SHP77 treated with DMSO at 0.1 percent for 48 hours (cell line): ENCODE data around the gene NFX1.
"Not testable (repeated sequence)": the region's sequence is repeated elsewhere in the genome, so short reads cannot be mapped to it uniquely, and the experiment has no call there.

Source experiments
- DNase-seq: peaks from one replicate; lab custom pipeline; 2025; lab: John Stamatoyannopoulos, UW

The NFX1 gene

DNA sequence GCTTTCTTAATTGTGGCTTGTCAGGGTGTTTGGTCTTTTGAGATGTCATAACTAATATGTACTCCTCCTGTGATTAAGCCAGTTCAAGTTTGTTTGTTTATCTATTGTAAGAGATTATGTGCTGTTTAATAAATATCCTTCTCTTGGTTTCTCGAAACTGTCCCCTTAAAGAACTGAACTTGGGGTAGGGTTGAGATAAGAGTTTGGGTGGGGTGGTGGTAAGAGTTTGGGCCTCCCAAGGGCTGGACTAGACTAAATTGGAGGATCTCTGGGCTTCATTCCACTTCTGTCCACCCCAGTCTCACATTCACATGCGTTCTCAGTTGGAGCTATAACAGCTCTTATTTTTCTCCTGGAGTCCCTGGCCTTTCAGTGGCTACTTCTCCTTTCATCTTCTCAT, 73.8 kb downstream of the NFX1 start:
- no peak for DNase-seq

DNA sequence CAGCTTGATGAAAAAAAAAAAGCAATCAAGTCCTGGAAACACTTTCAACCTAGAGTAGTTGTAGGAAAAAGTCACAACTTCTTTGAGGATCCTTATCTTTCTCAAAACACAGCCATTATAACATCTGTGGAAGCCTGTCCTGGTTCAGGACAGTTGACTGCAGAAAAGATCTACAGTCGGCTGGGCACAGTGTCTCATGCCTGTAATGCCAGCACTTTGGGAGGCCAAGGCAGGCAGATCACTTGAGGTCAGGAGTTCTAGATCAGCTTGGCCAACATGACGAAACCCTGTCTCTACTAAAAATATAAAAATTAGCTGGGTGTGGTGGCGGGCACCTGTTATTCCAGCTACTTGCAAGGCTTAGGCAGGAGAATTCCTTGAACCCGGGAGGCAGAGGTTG, 74.5 kb downstream of the NFX1 start:
- DNase-seq: not testable (repeated sequence)

DNA sequence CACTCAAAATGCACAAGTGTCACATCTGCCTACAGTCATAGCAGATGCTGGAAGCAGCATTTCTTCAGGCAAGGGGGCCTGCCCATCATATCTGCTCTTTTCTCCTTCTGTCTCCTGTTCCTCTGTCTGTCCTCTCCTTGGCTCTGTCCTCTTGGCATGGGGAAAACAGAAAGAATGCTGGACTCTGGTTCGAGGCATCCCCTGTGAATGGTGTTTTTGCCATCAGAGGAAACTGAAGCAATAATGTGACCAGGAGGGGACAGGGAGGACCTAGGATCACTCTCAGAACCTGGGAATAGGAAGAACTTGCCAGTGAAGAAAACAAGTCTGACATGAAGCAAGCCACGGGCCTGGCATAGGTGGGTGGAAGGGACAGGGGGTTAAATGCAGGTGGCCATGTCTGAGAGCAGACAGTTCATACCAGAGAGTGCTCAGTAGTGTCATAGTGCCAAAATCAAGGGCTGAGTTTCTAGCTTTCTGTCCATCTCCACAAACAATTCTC, 76.7 kb downstream of the NFX1 start:
- no peak for DNase-seq

GRCh38 chr9:33372900-33373299, 82.6 kb downstream of the NFX1 start:
- DNase-seq: no peak

DNA sequence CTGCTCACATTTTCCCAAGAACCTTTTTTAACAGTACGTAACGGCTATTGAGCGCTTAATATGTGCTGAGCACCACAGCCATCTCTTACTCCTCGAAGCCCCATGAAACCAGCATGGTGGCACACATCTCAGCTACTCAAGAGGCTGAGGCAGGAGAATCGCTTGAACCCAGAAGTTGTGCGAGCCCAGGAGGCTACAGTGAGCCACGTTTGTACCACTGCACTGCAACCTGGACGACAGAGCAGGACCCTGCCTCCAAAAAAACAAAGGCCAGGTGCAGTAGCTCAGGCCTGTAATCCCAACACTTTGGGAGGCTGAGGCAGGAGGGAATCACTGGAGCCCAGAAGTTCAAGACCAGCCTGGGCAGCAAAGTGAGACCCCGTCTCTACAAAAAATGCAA, 83.9 kb downstream of the NFX1 start:
- no peak for DNase-seq

- no peak for DNase-seq
These were observed 84.4 kb downstream of the NFX1 start for GRCh38 chr9:33374634-33375237.

GRCh38 chr9:33375238-33375840, 85.0 kb downstream of the NFX1 start:
- DNase-seq: peak; percentile 31

DNA sequence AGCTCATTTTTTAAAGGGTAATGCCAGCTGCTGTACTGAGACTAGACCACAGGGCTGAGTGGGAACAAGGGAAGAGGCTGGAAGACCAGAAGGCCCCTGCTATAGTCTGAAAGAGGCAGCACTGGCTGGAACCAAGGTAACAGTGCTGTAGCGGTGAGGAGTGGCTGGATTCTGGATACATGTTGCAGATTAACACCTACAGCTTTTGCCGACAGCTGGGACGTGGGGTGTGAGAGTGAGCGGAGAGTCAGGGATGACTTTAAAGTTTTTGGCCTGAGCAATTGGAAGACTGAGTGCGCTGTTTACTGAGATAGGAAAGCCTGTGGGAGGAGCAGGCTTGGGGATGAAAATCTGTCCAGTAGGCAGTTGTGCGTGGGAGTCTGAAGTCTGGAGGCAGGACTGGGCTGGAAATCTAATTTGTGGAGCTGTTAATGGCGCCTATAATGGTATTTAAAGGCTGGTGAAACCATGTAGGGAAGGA, 85.6 kb downstream of the NFX1 start:
- no peak for DNase-seq

GRCh38 chr9:33377089-33377715, 86.9 kb downstream of the NFX1 start:
- no peak for DNase-seq

DNA sequence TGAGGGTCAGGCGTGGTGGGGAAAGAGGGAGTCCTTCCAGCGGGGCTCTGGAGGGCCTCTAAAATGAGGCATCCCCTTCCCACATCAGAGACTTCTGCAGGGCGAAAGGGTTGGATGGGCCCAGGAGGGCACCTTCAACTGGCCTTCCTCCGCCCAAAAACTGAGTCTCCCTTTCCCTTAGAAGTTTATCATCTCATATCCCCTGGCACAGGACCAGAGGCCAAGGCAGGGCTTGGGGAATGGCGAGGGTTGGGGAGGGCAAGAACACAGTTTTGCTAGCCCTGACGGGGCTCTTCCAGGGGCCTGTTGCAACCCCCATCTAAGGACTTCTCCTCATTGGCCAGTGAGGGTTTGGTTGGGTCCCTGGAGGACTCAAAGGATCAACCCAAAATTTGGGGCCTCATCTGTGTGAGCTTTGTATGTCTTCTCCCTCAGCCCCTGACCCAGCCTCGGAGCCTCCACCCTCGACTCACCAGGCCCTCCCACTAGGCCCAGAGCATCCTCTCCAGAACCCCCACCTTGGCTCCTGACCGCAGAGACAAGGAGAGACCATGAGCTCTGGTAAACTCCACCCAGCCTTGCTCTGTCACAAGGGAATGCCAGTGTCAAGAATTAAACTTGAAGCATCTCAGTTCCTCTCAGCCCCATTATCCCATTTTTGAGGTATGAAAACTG, 87.9 kb downstream of the NFX1 start:
- DNase-seq: no peak

- no peak for DNase-seq
These were observed 89.5 kb downstream of the NFX1 start for GRCh38 chr9:33379666-33380389.

- no peak for DNase-seq
These were observed 90.2 kb downstream of the NFX1 start for GRCh38 chr9:33380390-33381094.

DNA sequence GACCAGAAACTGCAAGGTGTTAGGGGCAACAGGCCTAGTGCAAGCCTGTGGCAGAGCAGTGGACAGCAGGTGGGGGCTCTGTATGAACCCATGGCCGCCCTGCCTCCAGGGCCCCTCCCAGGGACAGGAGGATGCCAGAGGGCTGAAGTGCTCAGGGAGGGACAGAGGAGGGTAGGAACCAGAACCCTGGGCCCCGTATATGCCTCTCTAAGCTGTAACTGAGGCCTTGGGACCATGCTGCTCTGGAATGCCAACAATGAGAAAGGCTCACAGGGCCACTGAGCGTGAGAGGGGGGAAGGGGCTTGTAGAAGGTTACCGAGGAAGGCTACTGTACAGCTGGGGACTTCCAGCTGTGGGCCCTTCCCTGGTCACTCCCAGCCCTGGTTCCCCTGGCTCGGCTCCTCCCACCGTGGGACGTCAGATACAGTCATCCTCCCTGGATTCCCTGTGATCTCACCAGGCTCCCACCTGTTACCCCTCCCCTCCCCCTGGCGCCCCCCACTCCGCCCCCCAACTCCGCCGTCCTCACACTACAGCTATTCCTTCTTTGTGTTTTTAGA, 91.0 kb downstream of the NFX1 start:
- no peak for DNase-seq

DNA sequence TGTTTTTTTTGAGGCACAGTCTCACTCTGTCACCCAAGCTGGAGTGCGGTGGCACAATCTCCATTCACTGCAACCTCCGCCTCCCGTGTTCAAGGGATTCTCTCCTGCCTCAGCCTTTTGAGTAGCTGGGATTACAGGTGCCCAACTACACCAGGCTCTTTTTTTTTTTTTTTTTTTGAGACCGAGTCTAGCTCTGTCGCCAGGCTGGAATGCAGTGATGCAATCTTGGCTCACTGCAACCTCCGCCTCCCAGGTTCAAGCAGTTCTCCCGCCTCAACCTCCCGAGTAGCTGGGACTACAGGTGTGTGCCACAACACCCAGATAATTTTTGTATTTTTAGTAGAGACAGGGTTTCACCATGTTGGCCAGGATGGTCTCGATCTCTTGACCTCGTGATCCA, 92.1 kb downstream of the NFX1 start:
- DNase-seq: not testable (repeated sequence)

DNA sequence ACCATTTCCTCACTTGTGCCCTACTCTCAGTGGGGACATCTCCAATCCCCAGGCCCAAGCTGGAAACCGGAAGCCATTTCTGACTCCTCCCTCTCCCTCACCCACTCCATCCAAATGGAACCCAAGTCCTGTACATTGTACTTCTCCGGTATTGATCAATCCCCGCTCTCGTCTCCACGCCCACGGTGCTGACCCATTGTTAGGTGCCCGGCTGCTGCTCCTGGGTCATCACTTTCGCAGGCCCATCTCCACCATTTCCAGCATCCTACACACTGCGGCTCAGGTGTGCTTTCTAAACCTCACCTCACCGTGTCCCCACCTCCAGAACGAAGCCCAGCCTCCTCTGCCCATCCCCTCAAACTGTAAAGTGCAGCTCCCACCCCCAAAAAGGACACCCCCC, 93.1 kb downstream of the NFX1 start:
- DNase-seq: not testable (repeated sequence)

DNA sequence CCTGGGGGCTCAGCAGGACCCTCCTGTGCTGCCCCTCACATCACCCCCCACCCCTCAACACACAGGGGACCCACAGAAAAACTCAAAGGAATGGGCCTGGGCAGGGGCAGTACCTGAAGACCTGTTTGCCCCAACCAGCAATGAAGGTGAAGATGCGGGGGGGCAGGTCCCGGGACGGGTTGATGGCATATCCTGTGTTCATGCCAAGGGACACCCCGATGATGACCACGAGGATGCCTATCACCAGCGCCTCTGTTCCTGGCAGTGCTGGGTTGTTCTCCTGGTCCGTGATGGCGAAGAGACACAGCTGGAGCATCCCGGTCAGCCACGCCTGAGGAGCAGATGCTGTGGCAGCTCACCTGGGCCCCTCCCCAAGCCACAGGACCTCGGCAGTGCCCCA, 95.2 kb downstream of the NFX1 start:
- not testable (repeated sequence) for DNase-seq

- not testable (repeated sequence) for DNase-seq
These were observed 95.8 kb downstream of the NFX1 start for GRCh38 chr9:33385979-33386640.

DNA sequence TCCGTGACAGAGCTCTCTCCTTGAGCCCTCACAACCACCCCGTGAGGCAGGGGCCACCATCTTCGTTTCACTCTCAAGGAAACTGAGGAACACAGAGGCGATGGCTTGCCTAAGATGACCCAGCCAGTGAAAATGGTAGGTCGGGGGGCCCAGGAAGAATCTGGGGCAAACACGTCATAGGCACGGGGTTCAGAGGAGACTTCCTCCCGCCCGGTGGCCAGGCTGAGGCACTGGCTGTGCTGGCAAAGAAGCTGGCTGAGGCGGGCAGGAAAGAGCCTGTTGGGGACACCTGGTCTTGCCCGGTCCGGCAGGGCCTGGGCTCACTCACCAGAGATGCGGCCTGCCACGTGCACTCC, 96.3 kb downstream of the NFX1 start:
- DNase-seq: not testable (repeated sequence)

- not testable (repeated sequence) for DNase-seq
These were observed 96.7 kb downstream of the NFX1 start for GRCh38 chr9:33386998-33387397.

DNA sequence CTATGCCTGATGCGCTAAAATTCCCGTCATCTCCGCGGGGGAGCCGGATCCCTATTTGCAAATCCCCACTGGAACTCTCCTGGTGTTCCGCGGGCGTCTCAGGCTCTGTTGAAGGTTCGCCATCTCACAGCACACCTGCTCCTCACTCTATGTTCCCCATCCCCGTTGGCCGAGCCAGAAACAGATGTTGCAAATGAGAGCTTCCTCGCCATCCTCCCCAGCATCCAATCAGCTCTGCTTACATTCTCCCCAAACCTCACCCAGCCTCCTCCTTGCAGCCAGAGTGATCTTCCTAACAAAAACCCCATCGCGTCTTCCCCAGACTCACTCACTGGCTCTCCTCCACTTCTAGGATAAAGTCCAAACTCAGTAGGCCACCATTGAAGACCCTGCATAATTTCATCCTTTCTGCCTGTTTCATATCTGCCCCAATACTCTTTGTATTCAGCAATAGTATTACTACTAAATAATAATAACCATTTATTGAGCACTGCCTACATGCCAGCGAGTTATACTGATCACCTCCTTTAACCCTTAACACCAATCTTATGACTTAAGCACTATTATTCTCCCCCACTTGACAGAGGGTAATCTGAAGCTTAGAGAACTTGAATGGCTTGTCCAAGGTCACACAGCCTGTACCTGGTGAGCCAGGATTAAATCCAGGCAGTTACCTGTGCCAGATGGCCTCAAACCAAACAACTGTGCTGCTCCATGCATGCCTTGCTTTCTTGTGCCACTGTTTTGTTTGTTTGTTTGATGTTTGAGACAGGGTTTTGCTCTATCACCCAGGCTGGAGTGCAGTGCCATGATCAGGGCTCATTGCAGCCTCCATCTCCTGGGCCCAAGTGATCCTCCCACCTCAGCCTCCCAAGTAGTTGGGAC, 98.0 kb downstream of the NFX1 start:
- no peak for DNase-seq
